ENCODE data around the gene HYDIN. TPM values are rescaled to one million over a fixed set of nuclear protein-coding genes. Genes with fewer than 3 reads are reported as not detected.

Gene HYDIN
- total RNA-seq, 6 donors from 2014 or later: 1.6 to 62.0 (median 18.1) TPM

DNA sequence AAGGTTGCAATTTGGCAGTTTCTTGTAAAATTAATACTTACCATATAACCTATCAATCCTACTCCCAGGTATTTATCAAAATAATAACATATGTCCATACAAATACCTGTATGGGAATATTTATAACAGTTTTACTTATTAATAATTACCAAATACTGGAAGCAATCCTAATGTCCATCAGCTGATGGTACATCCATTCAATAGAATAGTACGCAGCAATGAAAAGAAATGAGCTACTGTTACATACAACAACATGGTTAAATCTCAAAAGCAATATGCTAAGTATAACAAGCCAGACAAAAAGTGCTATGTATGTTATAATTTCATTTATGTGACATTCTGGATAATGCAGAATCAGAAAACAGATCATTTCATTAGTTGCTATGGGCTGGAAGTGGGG is 1.2 kb downstream of the HYDIN start:
- no peaks in the 10 kb centered on the region for H3K4me1 ChIP-seq
- no peak for ATAC-seq (ENCODE audit: low FRiP score in 2 of 2)
- no peak for DNase-seq
- no peaks in the 10 kb centered on the region for H3K27me3 ChIP-seq
- no peak overlapping the region for H3K27ac ChIP-seq
- TF ChIP-seq EP300 (IDR thresholded peaks at IDR 0.05) (no peak), POLR2AphosphoS5 (IDR thresholded peaks at IDR 0.05) (no peak), POLR2A (IDR thresholded peaks at IDR 0.05) (no peak)
- TF ChIP-seq, protein P1, sequence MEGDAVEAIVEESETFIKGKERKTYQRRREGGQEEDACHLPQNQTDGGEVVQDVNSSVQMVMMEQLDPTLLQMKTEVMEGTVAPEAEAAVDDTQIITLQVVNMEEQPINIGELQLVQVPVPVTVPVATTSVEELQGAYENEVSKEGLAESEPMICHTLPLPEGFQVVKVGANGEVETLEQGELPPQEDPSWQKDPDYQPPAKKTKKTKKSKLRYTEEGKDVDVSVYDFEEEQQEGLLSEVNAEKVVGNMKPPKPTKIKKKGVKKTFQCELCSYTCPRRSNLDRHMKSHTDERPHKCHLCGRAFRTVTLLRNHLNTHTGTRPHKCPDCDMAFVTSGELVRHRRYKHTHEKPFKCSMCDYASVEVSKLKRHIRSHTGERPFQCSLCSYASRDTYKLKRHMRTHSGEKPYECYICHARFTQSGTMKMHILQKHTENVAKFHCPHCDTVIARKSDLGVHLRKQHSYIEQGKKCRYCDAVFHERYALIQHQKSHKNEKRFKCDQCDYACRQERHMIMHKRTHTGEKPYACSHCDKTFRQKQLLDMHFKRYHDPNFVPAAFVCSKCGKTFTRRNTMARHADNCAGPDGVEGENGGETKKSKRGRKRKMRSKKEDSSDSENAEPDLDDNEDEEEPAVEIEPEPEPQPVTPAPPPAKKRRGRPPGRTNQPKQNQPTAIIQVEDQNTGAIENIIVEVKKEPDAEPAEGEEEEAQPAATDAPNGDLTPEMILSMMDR (IDR thresholded peaks at IDR 0.05): no peak
- H3K9me3 ChIP-seq: peaks cover 3 to 20% (median 7%) of the 10 kb centered on the region in 4 donors
- no peak overlapping the region for H3K4me3 ChIP-seq
- H3K36me3 ChIP-seq: no peaks in the 10 kb centered on the region
- 86 to 90% methylated on average over 1 of the region's 1 CpG for WGBS, 2 donors

DNA sequence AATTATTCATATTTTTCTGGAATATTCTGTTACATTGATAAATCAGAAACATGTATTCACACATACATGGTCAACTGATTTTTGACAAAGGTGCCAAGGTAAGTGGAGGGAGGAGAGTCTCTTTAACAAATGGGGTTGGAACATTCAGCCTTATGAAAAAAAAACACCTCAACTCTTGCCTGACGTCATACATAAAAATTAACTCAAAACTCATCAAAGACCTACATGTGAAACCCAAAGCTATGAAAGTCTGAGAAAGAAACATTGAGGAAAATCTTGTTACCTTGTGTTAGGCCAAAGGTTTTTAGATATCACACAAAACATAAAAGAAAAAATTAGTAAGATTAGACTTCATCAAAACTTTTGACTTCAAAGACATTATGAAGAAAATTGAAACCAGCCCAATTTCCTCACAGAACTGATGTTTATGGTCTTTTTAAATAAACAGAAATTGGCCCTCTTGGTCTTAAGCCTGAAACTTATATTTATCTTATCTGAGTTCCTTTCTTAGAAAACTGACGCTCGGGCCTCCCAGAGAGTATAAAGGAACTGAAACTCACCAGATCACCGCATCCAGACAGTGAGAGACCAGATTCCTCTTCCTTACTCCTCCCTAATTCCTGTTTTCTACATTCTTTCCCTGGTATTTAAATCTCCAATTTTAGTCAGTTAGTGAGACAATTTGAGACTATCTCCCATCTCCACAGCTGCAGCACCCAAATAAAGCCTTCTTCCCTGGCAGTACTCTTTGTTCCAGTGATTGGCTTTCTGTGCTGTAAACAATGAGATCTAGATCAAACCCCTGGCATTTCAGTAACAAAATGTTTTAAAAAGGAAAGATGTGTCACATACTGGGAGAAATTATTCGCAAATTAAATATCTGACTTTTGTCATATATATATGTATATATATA is 4.0 kb downstream of the HYDIN start:
- 83 to 89% methylated on average over 5 of the region's 5 CpGs for WGBS, 2 donors
- Histone ChIP-seq H3K4me3 (no peak overlapping the region), H3K27me3 (no peaks in the 10 kb centered on the region), H3K9me3 (peaks cover 3 to 20% (median 14%) of the 10 kb centered on the region in 4 donors), H3K27ac (no peak overlapping the region), H3K36me3 (no peaks in the 10 kb centered on the region), H3K4me1 (no peaks in the 10 kb centered on the region)
- ATAC-seq (ENCODE audit: low FRiP score in 2 of 2) (no peak), DNase-seq (no peak)
- TF ChIP-seq POLR2AphosphoS5 (IDR thresholded peaks at IDR 0.05): no peak

DNA sequence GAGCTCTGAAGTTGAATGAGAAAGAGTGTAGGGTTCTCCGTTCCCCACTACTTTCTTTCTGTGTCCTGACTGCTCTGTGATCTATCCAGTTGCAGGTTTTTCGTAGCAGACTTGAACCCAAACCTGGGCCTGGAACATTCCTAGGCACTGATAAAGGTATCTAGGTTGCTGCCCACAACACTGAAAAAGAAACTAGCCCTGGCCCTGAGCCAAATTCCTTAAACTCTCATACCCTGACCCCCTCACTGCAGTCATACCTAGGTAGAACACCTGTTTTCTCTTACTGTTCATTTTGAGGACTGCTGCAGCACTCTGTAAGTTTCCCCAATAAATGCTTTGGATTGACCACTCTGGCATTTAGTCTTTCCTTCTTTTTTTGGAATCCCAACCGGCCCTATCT is 5.4 kb downstream of the HYDIN start:
- no peaks in the 10 kb centered on the region for H3K4me1 ChIP-seq
- TF ChIP-seq POLR2A (IDR thresholded peaks at IDR 0.05) (no peak), EP300 (IDR thresholded peaks at IDR 0.05) (no peak), POLR2AphosphoS5 (IDR thresholded peaks at IDR 0.05) (no peak)
- TF ChIP-seq, protein P1 (IDR thresholded peaks at IDR 0.05): no peak
- WGBS, 2 donors: 93 to 95% methylated on average over 3 of the region's 3 CpGs
- no peak for ATAC-seq (ENCODE audit: low FRiP score in 2 of 2)
- H3K36me3 ChIP-seq: no peaks in the 10 kb centered on the region
- no peak for DNase-seq
- peaks cover 3 to 20% (median 14%) of the 10 kb centered on the region in 4 donors for H3K9me3 ChIP-seq
- no peak overlapping the region for H3K27ac ChIP-seq
- no peaks in the 10 kb centered on the region for H3K27me3 ChIP-seq
- no peak overlapping the region for H3K4me3 ChIP-seq

DNA sequence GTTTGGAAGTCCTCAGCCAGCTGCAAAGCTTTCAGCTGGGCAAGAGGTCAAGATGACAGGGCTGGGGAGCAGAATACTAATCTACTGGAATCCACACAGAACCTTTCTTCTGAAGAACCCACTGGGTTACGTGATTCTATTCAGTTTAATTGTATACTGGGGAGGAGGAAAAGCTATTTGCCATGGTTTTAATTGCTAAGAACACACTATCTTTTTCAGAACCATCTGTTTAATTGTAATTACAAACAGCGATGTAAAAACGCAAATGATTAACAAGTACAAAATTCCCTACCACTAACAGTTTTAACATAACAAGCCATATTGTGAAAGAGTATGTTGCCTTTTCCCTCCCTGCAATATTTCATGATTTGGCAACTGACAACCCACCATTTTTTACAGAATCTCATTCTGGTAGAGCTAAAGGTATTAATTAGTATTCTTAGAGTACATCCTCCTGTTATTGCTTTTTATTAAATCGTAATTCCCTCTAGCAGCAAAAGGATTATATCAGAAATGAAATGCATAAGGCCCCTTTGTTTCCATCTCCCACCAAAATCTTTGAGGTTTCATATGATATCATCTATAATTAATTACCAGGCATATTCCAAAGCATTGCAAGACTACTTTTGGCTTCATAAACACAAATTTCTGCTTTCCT is 12.1 kb downstream of the HYDIN start:
- Histone ChIP-seq H3K36me3 (no peaks in the 10 kb centered on the region), H3K4me3 (no peak overlapping the region), H3K9me3 (peaks cover 0 to 7% (median 3%) of the 10 kb centered on the region in 4 donors), H3K27ac (no peak overlapping the region), H3K27me3 (no peaks in the 10 kb centered on the region), H3K4me1 (no peaks in the 10 kb centered on the region)
- 70 to 73% methylated on average over 4 of the region's 4 CpGs for WGBS, 2 donors
- DNase-seq (no peak), ATAC-seq (ENCODE audit: low FRiP score in 2 of 2) (no peak)
- TF ChIP-seq POLR2AphosphoS5 (IDR thresholded peaks at IDR 0.05): no peak
- no peak for TF ChIP-seq POLR2A (IDR thresholded peaks at IDR 0.05)

DNA sequence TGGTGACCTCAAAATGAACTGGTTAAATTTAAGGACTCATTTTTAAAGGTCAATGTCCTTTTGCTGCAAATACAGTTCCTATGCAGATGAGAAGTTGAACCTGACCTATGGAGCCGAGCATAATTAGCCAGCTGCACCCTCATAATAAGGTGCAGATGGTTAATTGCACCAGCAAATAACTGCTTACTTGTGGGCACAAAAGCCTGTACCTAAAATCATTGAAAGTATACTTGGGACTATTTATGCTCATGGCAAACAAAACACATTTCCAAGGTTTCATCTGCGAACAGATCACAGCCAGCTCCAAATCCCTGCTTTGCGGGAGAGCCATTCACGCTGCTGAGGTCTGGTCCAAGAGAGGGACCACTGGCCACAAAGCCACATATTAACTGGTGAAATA is 13.0 kb downstream of the HYDIN start:
- no peaks in the 10 kb centered on the region for H3K27me3 ChIP-seq
- H3K36me3 ChIP-seq: no peaks in the 10 kb centered on the region
- H3K4me3 ChIP-seq: no peak overlapping the region
- H3K4me1 ChIP-seq: no peaks in the 10 kb centered on the region
- H3K9me3 ChIP-seq: peaks cover 0 to 7% (median 3%) of the 10 kb centered on the region in 4 donors
- TF ChIP-seq, protein P1 (IDR thresholded peaks at IDR 0.05): no peak
- no peak for TF ChIP-seq POLR2A (IDR thresholded peaks at IDR 0.05)
- TF ChIP-seq POLR2AphosphoS5 (IDR thresholded peaks at IDR 0.05): no peak
- TF ChIP-seq EP300 (IDR thresholded peaks at IDR 0.05): no peak
- DNase-seq: no peak
- ATAC-seq (ENCODE audit: low FRiP score in 2 of 2): no peak
- H3K27ac ChIP-seq: no peak overlapping the region
- WGBS, 2 donors: 92 to 93% methylated on average over 4 of the region's 4 CpGs
